OCI-LY7 (cell line): Measurements from ENCODE around the gene FMNL2.

Experiments
- EZH2phosphoT487 ChIP-seq: fragments of 200-600 bp; sonication (generic); IDR thresholded peaks from 2 replicates; pipeline ENCODE4 v1.6.1; 2018; ENCODE audit warnings: low read depth, borderline replicate concordance, mild to moderate bottlenecking, mixed run types, antibody characterized with exemption, low read length, moderate library complexity, mixed read lengths
- TF ChIP-seq, protein P1 (sequence below): fragments of 200-600 bp; sonication (generic); conservative IDR thresholded peaks from 2 replicates; pipeline ENCODE4 v1.5.1; 2014; ENCODE audit warnings: mild to moderate bottlenecking, antibody characterized with exemption, low read length, moderate library complexity, mixed read lengths

DNA sequence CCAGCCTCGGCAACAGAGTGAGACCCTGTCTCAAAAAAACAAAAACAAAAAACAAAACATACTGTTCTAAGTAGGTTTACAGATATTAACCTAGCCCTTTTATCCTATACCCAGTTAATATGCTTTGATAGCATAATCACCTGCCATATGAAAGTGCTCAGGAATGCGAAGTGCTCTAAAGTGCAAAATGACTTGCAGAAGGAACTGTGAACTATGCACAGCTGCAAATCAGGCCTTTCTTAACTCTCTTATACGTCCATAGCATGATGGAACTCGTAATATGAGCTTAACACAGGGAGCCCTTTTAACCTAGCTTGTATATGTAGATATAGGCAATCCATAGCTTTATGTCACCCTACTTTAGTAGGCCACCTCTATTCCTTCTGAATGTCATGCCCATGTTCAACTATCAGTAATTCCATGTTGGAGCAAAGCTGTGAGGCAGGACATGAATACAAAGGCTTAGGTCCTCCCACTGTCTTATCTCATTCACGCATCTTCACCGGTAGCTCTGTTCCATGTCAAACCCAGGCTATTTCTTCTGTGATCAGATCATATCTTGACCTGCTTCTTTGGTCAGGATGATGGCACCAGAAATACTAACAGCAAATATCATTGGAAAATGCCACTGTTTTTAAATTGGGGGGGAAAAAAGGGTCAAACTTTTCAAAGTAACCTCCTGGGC lies 309.4 kb downstream of the FMNL2 start:
- no peak for TF ChIP-seq EZH2phosphoT487
- TF ChIP-seq, protein P1, sequence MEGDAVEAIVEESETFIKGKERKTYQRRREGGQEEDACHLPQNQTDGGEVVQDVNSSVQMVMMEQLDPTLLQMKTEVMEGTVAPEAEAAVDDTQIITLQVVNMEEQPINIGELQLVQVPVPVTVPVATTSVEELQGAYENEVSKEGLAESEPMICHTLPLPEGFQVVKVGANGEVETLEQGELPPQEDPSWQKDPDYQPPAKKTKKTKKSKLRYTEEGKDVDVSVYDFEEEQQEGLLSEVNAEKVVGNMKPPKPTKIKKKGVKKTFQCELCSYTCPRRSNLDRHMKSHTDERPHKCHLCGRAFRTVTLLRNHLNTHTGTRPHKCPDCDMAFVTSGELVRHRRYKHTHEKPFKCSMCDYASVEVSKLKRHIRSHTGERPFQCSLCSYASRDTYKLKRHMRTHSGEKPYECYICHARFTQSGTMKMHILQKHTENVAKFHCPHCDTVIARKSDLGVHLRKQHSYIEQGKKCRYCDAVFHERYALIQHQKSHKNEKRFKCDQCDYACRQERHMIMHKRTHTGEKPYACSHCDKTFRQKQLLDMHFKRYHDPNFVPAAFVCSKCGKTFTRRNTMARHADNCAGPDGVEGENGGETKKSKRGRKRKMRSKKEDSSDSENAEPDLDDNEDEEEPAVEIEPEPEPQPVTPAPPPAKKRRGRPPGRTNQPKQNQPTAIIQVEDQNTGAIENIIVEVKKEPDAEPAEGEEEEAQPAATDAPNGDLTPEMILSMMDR = no peak
